GM18526 (cell line): Measurements from ENCODE around the gene FEM1C.
A peak's percentile ranks its signal among the peaks of the same experiment; 100 is the strongest.

Experiments used
- POLR2A ChIP-seq: IDR thresholded peaks from 3 replicates; pipeline ENCODE4 v1.6.1; 2011; ENCODE audit not compliant: insufficient read length; ENCODE audit errors: extremely low read depth

The FEM1C gene, protein sequence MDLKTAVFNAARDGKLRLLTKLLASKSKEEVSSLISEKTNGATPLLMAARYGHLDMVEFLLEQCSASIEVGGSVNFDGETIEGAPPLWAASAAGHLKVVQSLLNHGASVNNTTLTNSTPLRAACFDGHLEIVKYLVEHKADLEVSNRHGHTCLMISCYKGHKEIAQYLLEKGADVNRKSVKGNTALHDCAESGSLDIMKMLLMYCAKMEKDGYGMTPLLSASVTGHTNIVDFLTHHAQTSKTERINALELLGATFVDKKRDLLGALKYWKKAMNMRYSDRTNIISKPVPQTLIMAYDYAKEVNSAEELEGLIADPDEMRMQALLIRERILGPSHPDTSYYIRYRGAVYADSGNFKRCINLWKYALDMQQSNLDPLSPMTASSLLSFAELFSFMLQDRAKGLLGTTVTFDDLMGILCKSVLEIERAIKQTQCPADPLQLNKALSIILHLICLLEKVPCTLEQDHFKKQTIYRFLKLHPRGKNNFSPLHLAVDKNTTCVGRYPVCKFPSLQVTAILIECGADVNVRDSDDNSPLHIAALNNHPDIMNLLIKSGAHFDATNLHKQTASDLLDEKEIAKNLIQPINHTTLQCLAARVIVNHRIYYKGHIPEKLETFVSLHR

DNA sequence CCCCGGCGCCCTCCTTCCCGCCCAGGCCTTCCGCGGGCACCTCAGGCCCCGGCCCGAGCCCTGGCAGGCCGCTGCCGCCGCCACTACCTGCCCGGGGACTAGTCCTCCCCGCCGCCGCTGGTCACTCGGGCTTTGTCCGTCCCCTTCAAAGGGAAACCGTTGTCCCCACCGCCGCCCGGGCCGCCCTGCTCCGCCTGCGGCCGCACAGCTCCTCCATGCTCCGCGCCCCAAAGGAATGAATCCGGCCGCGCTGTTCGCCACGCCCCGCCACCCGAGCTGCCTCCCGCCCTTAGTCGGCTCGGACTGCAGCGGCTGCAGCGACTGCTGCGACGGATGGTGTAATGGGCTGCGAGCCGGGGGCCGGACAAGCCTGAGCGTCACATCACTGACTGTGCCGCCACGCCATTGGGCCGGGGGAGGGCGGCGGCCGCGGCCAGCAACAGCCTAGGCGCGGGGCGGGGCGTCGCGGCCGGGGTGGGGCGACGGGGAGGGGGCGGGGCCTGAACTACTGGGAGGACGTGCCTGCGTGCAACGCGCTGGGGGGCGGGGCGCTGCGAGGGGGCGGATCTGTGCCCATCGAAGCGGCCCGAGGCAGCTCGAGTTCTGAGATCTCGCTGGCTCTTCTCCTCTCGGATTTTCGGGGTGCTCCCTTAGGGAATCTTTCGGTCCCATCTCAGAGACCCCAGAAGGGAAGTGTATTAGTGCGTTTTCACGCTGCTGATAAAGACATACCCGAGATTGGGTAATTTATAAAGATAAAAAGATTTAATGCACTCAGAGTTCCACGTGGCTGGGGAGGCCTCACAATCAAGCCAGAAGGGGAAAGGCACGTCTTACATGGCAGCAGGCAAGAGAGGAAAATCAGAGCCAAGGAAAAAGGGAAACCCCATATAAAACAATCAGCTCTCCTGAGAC lies at the start of gene FEM1C:
FEM1C (minus strand) TSS at position 340 of the 915 bp plus-strand sequence. CDS start 1,282 bp downstream, outside the sequence.
- TF ChIP-seq POLR2A: peak; percentile 98

GRCh38 chr5:115589043-115589442 lies 44.5 kb upstream of the FEM1C start:
- no peak for TF ChIP-seq POLR2A

DNA sequence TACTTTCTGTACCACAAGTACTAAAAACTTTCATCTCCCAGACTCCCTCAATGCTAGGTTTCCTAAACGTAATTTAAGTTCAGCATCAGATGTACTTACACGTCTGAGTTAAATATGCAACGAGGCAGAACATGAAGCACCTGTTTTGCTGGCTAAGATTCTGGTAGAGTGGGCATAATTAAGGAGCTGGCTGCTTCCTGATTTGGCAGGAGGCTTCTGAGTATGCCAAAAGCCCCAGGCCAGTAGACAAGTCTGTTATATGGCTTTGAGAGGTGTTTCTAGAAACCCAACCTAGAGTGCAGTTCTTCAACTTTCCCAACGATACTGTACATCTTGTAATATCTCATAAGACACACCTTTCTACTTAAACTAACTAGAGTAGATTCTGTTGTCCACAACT lies 44.1 kb upstream of the FEM1C start:
- TF ChIP-seq POLR2A: no peak

GRCh38 chr5:115586525-115587146 lies 42.1 kb upstream of the FEM1C start:
- no peak for TF ChIP-seq POLR2A

GRCh38 chr5:115585265-115585664 lies 40.7 kb upstream of the FEM1C start:
- TF ChIP-seq POLR2A: no peak

- TF ChIP-seq POLR2A: no peak
These were observed 39.9 kb upstream of the FEM1C start for GRCh38 chr5:115584501-115584900.

DNA sequence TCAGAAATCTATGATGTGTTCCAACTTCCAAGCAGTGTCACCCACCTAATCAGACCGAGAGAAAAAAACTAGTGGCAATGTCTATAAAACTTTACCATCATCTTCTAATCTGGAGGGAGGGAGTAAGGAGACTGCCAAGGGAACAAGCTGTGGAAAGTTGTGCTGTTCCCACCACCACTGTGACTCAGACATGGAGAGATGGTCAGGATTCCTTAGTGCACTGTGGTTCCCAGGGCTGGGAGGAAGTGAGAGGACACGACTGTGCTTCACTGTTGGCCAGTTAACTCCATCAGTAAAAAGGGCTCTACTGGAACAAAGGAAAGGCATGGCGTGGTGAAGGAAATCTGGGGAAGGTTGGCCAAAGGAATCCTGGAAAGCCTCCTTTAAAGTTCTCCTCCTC lies 38.9 kb upstream of the FEM1C start:
- TF ChIP-seq POLR2A: no peak

DNA sequence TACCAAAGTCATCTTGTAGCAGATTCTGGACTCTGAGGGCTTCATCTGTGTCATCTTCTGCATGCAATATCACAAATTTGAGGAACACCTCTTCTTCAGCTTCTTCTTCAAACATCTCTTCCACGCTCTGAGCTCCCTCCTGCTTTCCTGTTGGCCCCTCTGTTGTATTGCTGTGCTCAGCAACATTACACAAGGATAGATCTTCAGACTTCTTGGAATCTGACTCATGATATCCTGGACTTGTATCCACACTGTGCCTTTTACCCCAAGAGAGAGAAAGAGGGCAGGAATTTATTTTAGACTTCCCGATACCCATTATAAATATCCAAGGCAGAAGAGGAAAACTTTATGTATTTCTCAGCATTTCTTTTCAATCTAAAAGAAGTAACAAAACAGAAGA lies 36.4 kb upstream of the FEM1C start:
- TF ChIP-seq POLR2A: no peak

GRCh38 chr5:115579747-115580173 lies 35.2 kb upstream of the FEM1C start:
- TF ChIP-seq POLR2A: no peak

DNA sequence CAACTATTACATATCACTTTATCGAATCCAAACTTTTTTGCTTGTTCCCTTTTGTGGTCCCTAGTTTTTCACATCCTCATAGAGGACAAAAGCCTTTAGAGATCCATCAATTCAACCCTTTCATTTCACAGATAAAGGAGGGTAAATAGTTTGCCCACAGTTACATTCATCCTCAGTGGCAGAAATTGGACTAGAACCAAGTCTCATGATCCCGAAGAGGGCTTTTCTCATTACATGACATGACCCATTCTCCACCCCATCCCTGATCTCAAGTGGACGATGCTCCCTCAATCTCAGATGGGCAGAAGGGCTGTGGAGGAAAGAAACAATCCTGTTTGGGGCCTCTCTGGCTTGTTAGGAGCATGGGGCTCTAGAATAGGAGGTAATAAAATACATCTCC lies 34.6 kb upstream of the FEM1C start:
- no peak for TF ChIP-seq POLR2A

DNA sequence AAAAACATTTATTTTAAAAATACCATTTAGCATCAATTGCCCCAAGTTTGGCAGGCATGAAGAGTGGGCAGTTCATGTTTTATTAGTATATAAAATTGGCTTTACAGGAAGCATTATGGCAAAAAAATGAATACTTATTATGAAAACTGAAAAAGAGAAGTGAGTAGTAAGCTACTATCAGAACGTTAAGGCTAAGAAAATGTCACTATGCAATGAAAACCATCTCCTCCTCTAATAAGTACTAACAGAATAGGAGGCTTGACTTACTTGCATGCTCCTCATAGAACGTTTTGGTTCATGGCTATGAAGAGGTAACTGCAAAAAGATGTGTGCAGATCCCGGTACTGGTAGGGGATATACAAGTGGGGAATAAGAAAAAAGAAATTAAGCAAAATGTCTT lies 34.1 kb upstream of the FEM1C start:
- TF ChIP-seq POLR2A: no peak

DNA sequence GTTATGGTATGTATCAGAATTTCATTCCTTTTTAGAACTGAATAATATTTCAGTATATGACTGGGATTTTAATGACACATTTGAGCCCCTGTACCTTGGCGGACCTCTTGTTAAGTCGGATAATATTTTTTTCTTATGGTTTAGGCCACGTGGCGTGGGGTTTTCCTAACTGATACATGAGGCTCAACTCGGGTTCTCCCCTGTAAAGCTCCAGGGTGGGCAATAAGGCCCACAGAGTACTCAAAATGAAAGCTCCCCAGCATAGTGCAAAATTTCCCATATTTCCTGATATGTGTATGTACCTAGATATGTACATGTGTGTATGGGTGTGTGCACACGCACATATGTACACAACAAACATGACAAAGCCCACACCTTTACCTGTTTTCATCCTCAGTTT lies 33.2 kb upstream of the FEM1C start:
- TF ChIP-seq POLR2A: no peak

DNA sequence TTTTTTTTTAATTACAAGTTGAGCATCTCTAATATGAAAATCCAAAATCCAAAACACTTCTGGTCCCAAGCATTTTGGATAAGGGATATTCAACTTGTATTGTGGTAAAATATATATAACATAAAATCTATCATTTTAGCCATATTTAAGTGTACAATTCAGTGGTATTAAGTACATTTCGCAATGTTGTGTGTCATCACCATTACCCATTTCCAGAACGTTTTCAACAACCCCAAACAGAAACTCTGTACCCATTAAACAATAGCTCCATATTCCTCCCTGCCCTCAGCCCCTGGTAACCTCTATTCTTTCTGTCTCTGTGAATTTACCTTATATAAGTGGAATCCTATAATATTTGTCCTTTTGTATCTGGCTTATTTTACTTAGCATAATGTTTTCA lies 32.8 kb upstream of the FEM1C start:
- no peak for TF ChIP-seq POLR2A

DNA sequence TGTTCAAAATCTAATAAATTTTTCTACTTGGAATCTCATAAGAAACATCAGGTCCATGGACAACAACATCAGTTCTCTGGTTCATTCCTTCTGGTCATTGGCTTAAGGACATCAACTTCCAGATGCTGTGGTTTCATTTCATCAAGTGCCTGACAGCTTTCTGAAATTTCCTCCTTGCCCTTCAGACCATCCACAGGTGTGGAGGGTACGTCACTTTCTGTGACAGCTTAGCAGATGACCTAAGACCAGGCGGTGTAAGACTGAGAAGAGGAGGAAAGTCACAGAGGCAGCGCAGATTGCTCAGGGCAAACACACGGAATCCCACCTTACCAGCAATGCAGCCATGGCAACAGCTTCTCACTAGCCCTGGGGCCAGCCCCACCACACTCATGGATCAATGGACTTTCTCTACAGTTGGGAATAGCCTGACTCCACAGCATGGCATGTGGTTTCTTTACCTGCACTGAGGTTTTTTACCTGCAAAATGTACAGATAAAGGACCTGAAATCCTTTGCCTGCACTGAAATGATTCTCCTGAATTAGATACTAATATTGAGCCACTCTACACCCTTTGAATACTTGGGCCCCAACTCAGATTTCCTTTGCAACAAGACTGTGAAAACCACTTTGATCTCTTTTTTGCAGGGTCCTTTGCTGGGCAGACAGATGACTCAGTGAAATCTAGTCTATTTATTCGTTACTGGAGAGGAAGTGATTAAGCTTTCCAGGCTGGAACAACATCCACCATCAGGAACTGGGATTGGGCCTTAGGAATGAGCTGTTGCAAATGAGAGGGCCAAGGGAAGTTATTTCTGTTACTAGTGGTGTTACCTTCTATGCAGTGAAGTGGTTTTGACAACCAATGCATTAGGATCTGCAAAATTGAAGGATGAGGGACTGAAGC lies 30.8 kb upstream of the FEM1C start:
- TF ChIP-seq POLR2A: no peak

DNA sequence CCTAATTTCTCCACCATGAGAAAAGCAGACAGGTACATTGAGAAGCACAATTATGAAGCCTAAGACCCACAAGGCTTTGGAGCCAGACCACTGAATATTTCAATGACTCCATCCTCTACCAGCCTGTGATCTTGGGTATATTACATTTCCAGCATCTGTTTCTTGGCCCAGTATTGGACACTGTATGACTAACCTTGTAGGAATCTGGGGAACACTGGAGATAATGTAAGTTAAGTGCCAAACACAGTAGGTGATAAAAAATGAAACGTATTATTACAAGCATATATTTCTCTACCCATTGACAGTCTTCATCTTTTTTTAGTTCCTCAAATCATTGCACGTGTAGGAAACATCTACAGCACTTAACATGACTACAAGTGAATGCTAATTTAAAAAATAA lies 28.6 kb upstream of the FEM1C start:
- no peak for TF ChIP-seq POLR2A

GRCh38 chr5:115571441-115571878 lies 26.9 kb upstream of the FEM1C start:
- TF ChIP-seq POLR2A: no peak
